ENCODE results near the gene IGFBP2. TPM values are rescaled to one million over a fixed set of nuclear protein-coding genes. Genes with fewer than 3 reads are reported as not detected.

The IGFBP2 gene
- total RNA-seq, 4 donors from 2014 or later, result 113 to 207 (median 167) TPM

DNA sequence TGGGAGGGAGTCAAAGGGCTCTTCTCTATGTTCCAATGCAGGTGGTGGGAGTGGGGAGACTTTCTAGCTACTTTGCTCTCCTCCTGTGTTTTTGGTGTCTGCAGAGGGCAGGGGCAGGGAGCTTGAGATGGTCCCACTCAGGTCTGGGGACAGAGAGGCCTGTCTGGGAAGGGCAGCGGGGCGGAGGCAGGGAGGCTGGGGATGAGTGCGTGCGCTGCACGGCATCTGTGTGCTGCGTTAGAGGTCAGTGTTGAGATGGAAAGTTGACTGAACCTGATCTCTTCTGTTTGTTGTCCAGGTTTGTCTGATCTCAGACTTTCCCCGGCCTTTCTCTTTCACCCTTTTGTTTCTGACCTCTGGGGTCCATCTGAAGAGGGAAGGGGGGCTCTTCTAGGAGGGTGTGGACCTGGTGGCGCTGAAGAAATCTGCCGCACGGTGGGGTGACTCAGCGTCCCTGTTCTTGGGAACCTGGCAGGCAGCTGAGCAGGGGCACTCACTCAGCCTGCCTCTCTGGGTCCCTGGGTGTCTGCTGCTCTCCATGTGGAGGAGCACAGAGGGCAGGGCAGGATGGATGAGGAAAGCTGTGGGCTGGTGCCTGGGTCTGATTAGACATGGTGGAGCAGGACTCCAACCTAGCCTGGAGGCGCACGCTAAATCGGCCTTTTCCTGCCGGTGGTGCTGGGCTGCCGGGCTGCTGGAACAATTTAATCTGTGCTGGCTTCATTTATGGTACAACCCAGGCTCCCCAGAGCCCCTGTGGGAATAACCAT lies 24.1 kb downstream of the IGFBP2 start:
- H3K4me3 ChIP-seq, result no peak overlapping the region
- peaks cover 10 to 53% (median 10%) of the 10 kb centered on the region in 3 donors for H3K4me1 ChIP-seq
- intact Hi-C loops (cut with DNase I), result no loop called here
- 72 to 78% methylated on average over 11 to 15 of the region's 16 CpGs for WGBS, 2 donors
- TF ChIP-seq POLR2A (IDR thresholded peaks at IDR 0.05), result no peak
- no peak for TF ChIP-seq CTCF (IDR thresholded peaks at IDR 0.05)
- no peaks in the 10 kb centered on the region for H3K9me3 ChIP-seq
- peak overlapping the region in 1 of 4 donors; percentile 31 for H3K27ac ChIP-seq
- H3K36me3 ChIP-seq, result peaks cover 0 to 22% (median 0%) of the 10 kb centered on the region in 3 donors
- H3K27me3 ChIP-seq, result no peaks in the 10 kb centered on the region
- DNase-seq, result no peak

GRCh38 chr2:216657980-216658379 lies 24.8 kb downstream of the IGFBP2 start:
- 65 to 73% methylated on average over 7 of the region's 7 CpGs for WGBS, 2 donors
- TF ChIP-seq POLR2A (IDR thresholded peaks at IDR 0.05) (no peak), CTCF (IDR thresholded peaks at IDR 0.05) (no peak)
- peak overlapping the region in 2 of 4 donors; percentile 72 to 79 for H3K27ac ChIP-seq

DNA sequence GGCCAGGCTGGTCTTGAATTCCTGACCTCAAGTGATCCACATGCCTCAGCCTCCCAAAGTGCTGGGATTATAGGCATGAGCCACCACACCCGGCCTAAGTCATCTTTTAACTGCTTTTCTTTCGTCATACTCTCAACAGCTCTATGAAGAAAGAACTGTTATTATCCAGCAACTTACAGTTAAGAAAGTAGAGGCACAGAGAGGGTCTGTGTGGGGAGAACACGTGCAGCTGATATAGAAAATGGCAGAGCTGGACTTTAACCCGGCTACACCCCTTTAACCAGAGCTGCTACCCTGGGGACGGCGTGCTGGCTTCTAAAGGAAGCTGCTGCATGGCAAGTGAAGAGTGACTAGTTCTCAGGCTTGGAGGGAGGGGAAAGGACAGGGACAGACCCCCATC lies 25.5 kb downstream of the IGFBP2 start:
- WGBS, 2 donors, result 28 to 56% methylated on average over 5 to 6 of the region's 6 CpGs
- peaks cover 6 to 48% (median 10%) of the 10 kb centered on the region in 3 donors for H3K4me1 ChIP-seq
- peak overlapping the region; percentile 35 to 79 (median 61) for H3K27ac ChIP-seq
- TF ChIP-seq POLR2A (IDR thresholded peaks at IDR 0.05) (no peak), CTCF (IDR thresholded peaks at IDR 0.05) (no peak)
- no peaks in the 10 kb centered on the region for H3K9me3 ChIP-seq
- no peaks in the 10 kb centered on the region for H3K27me3 ChIP-seq
- DNase-seq, result no peak
- H3K4me3 ChIP-seq, result no peak overlapping the region
- intact Hi-C loops (cut with DNase I), result no loop called here
- peaks cover 0 to 37% (median 0%) of the 10 kb centered on the region in 3 donors for H3K36me3 ChIP-seq

More at GRCh38 chr2:216657980-216658379, 24.8 kb downstream of the IGFBP2 start:
- H3K4me3 ChIP-seq, result no peak overlapping the region
- no peaks in the 10 kb centered on the region for H3K27me3 ChIP-seq
- intact Hi-C loops (cut with DNase I), result no loop called here
- no peaks in the 10 kb centered on the region for H3K9me3 ChIP-seq
- peaks cover 0 to 29% (median 0%) of the 10 kb centered on the region in 3 donors for H3K36me3 ChIP-seq
- peaks cover 6 to 48% (median 10%) of the 10 kb centered on the region in 3 donors for H3K4me1 ChIP-seq
- DNase-seq, result no peak

DNA sequence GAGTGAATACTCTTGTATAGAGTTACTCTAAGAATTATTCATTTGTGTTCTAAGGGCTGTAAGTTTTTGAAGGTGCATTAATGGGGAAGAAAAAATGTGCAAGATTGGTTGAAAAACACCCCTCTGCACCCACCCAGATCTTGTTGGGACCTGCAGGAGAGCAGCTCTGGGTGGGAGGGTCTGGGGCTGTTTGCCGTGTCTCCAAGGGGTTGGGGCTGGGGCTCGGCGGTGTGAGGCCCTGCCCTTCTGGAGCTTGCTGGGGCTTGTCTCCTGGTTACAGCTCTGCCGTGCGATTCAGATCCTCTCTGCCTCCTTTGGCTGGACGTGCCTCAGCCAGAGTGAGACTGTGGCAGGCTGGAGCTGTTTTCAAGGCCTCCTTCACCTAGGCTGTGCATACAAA lies 26.1 kb downstream of the IGFBP2 start:
- DNase-seq, result no peak
- peak overlapping the region; percentile 35 to 79 (median 61) for H3K27ac ChIP-seq
- no peaks in the 10 kb centered on the region for H3K9me3 ChIP-seq
- H3K27me3 ChIP-seq, result no peaks in the 10 kb centered on the region
- peaks cover 0 to 42% (median 0%) of the 10 kb centered on the region in 3 donors for H3K36me3 ChIP-seq
- no peak overlapping the region for H3K4me3 ChIP-seq
- H3K4me1 ChIP-seq, result peaks cover 6 to 46% (median 10%) of the 10 kb centered on the region in 3 donors
- intact Hi-C loops (cut with DNase I), result no loop called here
- WGBS, 2 donors, result 22 to 54% methylated on average over 4 to 5 of the region's 6 CpGs
- no peak for TF ChIP-seq POLR2A (IDR thresholded peaks at IDR 0.05)
- TF ChIP-seq CTCF (IDR thresholded peaks at IDR 0.05), result no peak

DNA sequence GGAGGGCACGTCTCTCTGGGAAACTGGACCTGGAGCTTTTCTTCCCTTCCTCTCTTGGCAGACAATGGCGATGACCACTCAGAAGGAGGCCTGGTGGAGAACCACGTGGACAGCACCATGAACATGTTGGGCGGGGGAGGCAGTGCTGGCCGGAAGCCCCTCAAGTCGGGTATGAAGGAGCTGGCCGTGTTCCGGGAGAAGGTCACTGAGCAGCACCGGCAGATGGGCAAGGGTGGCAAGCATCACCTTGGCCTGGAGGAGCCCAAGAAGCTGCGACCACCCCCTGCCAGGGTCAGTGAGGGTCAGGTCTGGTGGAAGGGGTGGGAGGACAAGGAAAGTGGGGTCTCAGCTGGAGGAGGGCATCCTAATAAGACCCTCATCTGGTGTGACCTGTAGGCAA lies 27.3 kb downstream of the IGFBP2 start:
- H3K4me1 ChIP-seq, result peaks cover 12 to 51% (median 15%) of the 10 kb centered on the region in 3 donors
- DNase-seq, result no peak
- H3K36me3 ChIP-seq, result peaks cover 0 to 46% (median 0%) of the 10 kb centered on the region in 3 donors
- TF ChIP-seq CTCF (IDR thresholded peaks at IDR 0.05), result no peak
- TF ChIP-seq POLR2A (IDR thresholded peaks at IDR 0.05), result no peak
- intact Hi-C loops (cut with DNase I), result no loop called here
- WGBS, 2 donors, result 80 to 90% methylated on average over 1 to 2 of the region's 10 CpGs
- H3K27me3 ChIP-seq, result no peaks in the 10 kb centered on the region
- H3K4me3 ChIP-seq, result no peak overlapping the region
- H3K27ac ChIP-seq, result no peak overlapping the region
- no peaks in the 10 kb centered on the region for H3K9me3 ChIP-seq

Data from esophagus squamous epithelium (tissue), 5 donors.